Purkinje cell (primary cell): ENCODE data around the gene RPUSD4. TPM values are rescaled to one million over a fixed set of nuclear protein-coding genes. Genes with fewer than 3 reads are reported as not detected.

Experiments used
- polyA plus RNA-seq: library from polyadenylated mRNA; unstranded; fragments of >200 nt; fragmentation: Nextera tagmentation; gene quantifications from 2 replicates; pipeline ENCODE4 v1.2.1, GENCODE V29; 2014

RPUSD4 gene, protein sequence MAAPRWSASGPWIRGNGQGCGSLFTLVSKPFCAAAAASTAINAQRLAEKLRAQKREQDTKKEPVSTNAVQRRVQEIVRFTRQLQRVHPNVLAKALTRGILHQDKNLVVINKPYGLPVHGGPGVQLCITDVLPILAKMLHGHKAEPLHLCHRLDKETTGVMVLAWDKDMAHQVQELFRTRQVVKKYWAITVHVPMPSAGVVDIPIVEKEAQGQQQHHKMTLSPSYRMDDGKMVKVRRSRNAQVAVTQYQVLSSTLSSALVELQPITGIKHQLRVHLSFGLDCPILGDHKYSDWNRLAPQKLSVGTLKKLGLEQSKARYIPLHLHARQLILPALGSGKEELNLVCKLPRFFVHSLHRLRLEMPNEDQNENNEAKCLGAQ
- polyA plus RNA-seq, result 10.3 and 12.9 TPM in 2 replicates

DNA sequence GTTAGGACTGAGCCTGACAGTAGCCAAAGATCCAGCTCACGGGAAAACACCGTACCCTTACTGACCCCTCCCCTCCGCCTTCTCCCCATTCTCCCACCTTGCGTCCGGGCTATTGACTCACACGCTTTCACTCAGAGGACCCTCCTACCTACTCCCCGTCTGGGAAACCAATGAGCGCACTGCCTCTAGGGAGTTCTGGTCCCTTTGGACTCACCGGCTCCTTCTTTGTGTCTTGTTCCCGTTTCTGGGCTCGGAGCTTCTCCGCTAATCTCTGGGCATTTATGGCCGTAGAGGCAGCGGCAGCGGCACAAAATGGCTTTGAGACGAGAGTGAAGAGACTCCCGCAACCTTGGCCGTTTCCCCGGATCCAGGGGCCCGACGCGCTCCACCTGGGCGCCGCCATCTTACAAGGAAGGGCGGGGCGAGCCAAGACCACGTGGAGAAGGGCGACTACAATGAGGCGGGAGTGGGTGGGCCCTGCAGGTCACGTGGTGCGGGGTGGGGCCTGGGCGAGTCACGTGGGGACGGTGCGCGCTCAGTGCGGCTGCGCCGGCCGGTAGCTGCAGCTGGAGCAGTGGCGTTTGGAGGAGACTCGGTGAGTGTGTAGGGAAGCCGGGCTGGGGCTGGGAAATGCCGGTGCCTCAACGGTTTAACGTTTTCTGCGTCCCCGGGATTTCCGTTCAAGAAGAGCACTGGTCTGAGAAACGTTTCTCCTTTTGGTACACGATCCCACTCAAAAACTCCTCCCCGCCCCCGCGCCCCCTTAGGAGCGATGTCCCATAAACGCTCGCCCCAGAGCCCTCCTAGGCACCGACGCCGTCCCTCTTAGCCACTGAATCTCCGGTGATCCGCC lies at the start of gene RPUSD4, which contains the start of gene FAM118B:
TSS of gene RPUSD4 (minus strand) at position 415 of the 853 bp plus-strand sequence. CDS start at position 403, 12 bp downstream.
TSS of gene FAM118B (plus strand) at position 547 of the 853 bp plus-strand sequence. CDS start 23,220 bp downstream, outside the sequence.

Other genes with a start within 250 kb of the RPUSD4 start
- gene CDON, start 148.8 kb downstream of the RPUSD4 start, polyA plus RNA-seq, result 0.55 and 2.4 TPM in 2 replicates
- 40.1 and 45.3 TPM in 2 replicates for gene FAM118B, start 132 bp upstream of the RPUSD4 start, polyA plus RNA-seq
- 48.2 and 48.5 TPM in 2 replicates for gene SRPRA, start 57.2 kb upstream of the RPUSD4 start, polyA plus RNA-seq
- gene FOXRED1, start 57.5 kb upstream of the RPUSD4 start, polyA plus RNA-seq, result 19.4 and 23.0 TPM in 2 replicates
- 0.59 and 1.5 TPM in 2 replicates for gene TIRAP, start 71.4 kb upstream of the RPUSD4 start, polyA plus RNA-seq
- 2.2 and 7.1 TPM in 2 replicates for gene DCPS, start 92.4 kb upstream of the RPUSD4 start, polyA plus RNA-seq
- 0.38 TPM in 1 of 2 replicates, not detected in the other for gene ST3GAL4, start 144.0 kb upstream of the RPUSD4 start, polyA plus RNA-seq